ENCODE measurements around the gene AKAP10. TPM values are rescaled to one million over a fixed set of nuclear protein-coding genes. Genes with fewer than 3 reads are reported as not detected.

The AKAP10 gene
- total RNA-seq, 4 donors from 2014 or later: 24.5 to 46.6 (median 36.4) TPM

DNA sequence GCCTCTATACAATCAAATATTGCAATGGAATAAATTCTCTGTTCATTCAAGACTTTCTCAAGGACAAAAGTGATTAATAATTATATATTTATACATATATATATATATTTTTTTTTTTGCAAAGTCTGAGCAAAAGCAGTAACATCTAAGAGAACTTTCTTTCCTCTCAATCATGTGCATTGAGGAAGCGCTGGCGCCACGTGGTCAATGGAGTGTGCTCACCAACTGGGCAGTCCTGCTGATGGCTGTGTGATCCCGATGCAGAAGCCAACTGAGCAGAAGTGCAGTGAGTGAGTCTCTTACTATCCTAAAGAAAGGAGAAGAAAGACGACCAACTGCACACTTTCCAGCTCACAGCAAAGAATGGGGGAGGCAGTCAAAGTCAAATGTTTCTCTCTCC lies 72.7 kb downstream of the AKAP10 start:
- TF ChIP-seq, protein P1, sequence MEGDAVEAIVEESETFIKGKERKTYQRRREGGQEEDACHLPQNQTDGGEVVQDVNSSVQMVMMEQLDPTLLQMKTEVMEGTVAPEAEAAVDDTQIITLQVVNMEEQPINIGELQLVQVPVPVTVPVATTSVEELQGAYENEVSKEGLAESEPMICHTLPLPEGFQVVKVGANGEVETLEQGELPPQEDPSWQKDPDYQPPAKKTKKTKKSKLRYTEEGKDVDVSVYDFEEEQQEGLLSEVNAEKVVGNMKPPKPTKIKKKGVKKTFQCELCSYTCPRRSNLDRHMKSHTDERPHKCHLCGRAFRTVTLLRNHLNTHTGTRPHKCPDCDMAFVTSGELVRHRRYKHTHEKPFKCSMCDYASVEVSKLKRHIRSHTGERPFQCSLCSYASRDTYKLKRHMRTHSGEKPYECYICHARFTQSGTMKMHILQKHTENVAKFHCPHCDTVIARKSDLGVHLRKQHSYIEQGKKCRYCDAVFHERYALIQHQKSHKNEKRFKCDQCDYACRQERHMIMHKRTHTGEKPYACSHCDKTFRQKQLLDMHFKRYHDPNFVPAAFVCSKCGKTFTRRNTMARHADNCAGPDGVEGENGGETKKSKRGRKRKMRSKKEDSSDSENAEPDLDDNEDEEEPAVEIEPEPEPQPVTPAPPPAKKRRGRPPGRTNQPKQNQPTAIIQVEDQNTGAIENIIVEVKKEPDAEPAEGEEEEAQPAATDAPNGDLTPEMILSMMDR (IDR thresholded peaks at IDR 0.05; ENCODE audit: low read depth): no peak

DNA sequence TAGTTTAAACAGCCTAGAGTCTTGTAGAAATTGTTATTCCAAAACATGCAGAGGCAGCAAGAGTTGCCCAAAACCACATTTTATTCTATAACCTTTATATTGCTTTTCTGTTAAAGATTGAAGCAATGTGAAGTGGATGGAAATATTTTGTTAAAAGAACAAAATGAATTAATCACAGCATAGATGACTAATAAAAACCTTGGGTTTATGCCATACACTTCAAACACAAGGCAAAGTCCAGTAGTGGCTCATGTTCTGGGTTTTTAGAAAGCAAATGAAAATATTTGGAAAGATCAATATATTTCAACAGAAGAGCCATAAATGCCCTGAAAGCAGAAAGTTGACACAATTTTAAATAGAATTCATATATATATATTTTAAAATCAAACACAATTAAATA lies 73.2 kb downstream of the AKAP10 start:
- TF ChIP-seq, protein P1 (IDR thresholded peaks at IDR 0.05; ENCODE audit: low read depth): no peak

DNA sequence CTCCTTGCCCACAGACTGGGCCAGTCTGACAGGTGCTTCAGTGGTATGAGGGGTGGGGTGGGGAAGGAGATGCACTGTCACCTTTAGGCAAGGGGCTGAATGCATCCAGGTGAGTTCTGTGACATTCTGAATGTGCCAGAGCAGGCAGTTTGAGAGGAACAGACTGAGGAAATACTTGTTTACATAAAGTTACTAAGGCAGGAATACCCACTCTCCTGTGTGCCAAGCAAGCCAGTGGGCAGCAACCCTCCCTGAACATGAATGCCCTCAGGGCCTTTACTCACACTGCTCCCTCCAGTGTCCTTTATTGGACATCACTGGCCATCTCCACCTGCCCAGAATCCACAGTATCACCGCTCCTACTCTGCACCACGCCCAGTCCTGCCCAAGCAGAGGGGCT lies 76.8 kb downstream of the AKAP10 start:
- TF ChIP-seq, protein P1 (IDR thresholded peaks at IDR 0.05; ENCODE audit: low read depth): no peak

DNA sequence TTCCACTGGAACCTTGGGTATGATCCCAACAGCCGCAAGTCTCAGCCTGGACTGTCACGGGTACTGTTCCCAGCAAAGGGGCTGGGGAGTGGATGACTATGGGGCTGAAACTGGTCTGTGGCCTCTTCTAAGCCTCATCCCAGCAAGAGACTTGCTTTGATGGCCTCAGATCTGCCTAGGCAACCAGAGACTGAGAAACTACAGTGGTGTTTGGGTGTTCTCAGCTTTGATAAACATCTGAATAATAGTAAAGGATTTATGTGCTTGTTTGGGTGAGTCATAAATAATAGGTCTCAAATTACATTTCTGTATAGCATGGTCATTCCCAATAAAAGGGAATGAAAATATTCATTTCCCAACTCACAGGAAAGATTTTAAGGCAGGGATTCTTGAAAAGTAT lies 79.7 kb downstream of the AKAP10 start:
- TF ChIP-seq, protein P1 (IDR thresholded peaks at IDR 0.05; ENCODE audit: low read depth): no peak

DNA sequence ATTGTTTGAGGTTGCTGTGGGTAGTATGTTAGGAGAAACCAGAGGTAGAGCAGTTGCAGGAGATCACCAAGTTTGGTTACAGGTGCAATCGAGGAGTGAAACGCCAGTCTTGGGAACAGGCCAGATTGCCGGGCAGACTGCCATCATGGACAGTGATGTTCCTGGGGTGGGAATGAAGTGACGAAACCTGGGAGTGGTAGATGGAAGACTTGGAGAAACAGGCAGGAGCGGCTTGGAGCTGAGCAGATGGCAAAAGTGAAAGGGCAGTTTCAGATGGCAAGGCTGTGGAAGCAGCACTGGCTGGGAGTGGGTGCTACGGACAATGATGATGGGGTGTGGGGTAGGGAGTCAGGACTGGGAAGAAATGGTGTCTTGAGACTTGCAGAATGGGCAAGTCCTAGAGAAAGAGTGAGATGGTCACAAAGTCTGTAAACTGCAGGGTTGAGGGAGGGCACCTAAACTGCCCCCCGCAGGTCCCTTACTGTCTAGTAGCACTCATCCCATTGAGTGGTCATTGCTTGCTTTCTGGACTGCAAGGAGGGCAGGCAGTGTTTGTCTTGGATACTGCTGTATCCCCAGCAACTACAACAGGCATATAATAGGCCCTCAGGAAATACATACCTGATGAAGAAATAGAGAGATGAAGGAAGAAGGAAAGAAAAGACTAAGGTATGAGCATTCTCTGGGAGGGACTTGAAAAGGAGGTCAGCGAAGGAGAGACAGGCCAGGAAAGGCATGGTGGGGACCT lies 80.4 kb downstream of the AKAP10 start:
- TF ChIP-seq, protein P1 (IDR thresholded peaks at IDR 0.05; ENCODE audit: low read depth): no peak

DNA sequence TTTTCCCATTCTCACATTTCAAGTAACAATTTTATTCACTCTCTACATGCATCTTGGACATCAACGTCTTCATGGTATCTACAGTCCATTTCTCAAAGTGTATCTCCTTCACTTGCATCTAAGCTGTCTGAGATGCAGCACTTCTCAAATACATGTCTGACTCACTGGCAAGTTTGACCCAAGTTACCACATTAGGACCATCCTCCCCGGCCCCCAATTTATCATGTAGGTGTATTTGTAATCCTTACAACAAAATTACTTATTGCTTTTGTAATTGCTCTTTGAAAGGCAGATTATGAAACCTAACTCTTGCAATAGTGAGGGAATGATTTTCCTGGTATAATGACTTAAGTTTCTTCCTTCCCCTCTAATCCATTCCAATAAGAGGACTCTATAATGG lies 80.9 kb downstream of the AKAP10 start:
- TF ChIP-seq, protein P1 (IDR thresholded peaks at IDR 0.05; ENCODE audit: low read depth): no peak

DNA sequence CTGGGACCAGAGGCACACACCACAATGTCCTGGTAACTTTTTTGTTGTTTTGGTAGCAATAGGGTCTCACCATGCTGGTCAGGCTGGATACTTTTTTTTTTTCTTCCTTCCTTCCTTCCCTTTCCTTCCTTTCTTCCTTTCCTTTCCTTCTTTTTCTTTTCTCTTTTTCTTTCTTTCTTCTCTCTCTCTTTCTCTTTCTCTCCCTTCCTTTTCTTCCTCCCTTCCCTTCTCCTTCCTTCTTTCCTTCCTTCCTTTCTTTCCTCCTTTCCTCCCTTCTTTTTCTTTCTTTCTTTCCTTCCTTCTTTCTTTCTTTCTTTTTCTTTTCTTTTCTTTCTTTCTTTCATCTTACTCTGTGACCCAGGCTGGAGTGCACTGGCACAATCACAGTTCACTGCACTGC lies 91.5 kb downstream of the AKAP10 start:
- TF ChIP-seq, protein P1 (IDR thresholded peaks at IDR 0.05; ENCODE audit: low read depth): no peak
